ENCODE results near the gene TMEM109. TPM values are rescaled to one million over a fixed set of nuclear protein-coding genes. Genes with fewer than 3 reads are reported as not detected.
A peak's percentile ranks its signal among the peaks of the same experiment; 100 is the strongest.

The TMEM109 gene
- total RNA-seq, 4 donors from 2014 or later: 66.7 to 115 (median 89.0) TPM

DNA sequence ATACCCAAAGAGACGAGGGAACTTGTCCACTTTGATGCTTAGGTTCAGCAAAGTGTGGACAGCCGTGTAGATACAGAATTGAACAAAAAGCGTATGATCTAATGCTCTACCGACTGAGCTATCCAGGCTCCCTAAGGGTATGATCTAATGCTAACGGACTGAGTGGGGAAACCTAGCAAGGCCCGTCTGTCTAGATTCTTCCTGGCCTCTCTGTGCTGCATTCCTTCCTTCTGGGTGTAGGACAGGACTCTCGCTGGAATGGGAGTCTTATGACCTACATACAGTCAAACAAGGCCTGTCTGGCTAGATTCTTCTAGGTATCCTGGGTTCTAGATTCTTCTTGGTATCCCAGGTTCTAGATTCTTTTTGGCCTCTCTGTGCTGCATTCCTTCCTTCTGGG, 46.4 kb downstream of the TMEM109 start:
- DNase-seq: no peak
- Histone ChIP-seq H3K27me3 (no peaks in the 10 kb centered on the region), H3K4me1 (peaks cover 0 to 20% (median 6%) of the 10 kb centered on the region in 3 donors), H3K9me3 (no peaks in the 10 kb centered on the region), H3K36me3 (no peaks in the 10 kb centered on the region), H3K27ac (no peak overlapping the region), H3K4me3 (no peak overlapping the region)
- WGBS, 2 donors: 84 to 89% methylated on average over 6 to 7 of the region's 7 CpGs
- no peak for TF ChIP-seq POLR2A (IDR thresholded peaks at IDR 0.05)
- TF ChIP-seq, protein P1, sequence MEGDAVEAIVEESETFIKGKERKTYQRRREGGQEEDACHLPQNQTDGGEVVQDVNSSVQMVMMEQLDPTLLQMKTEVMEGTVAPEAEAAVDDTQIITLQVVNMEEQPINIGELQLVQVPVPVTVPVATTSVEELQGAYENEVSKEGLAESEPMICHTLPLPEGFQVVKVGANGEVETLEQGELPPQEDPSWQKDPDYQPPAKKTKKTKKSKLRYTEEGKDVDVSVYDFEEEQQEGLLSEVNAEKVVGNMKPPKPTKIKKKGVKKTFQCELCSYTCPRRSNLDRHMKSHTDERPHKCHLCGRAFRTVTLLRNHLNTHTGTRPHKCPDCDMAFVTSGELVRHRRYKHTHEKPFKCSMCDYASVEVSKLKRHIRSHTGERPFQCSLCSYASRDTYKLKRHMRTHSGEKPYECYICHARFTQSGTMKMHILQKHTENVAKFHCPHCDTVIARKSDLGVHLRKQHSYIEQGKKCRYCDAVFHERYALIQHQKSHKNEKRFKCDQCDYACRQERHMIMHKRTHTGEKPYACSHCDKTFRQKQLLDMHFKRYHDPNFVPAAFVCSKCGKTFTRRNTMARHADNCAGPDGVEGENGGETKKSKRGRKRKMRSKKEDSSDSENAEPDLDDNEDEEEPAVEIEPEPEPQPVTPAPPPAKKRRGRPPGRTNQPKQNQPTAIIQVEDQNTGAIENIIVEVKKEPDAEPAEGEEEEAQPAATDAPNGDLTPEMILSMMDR (IDR thresholded peaks at IDR 0.05): no peak
- intact Hi-C loops (cut with DNase I): no loop called here

DNA sequence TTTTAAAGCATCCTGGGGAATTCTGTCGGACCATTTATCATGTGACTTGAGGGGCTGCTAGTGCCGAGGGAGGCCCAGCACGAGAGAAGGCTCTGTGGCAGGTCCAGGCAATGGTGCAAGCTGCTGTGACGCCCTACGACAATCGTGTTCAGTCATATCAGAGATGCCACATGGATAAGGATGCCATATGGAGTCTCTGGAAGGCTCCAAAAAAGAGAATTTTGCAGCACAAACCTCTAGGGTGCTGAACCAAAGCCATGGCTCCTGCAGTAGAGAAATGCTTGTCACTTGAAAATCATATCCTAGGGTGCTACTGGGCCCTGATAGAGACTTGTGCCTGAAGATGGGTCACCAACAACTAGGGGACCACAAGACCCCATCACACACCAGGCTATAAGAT, 50.8 kb downstream of the TMEM109 start:
- 74 to 81% methylated on average over 6 of the region's 6 CpGs for WGBS, 2 donors
- H3K9me3 ChIP-seq: peaks cover 0 to 3% (median 0%) of the 10 kb centered on the region in 3 donors
- H3K4me1 ChIP-seq: no peaks in the 10 kb centered on the region
- no peaks in the 10 kb centered on the region for H3K36me3 ChIP-seq
- H3K27ac ChIP-seq: no peak overlapping the region
- intact Hi-C loops (cut with DNase I): no loop called here
- H3K27me3 ChIP-seq: no peaks in the 10 kb centered on the region
- DNase-seq: no peak
- no peak for TF ChIP-seq POLR2A (IDR thresholded peaks at IDR 0.05)
- TF ChIP-seq, protein P1 (IDR thresholded peaks at IDR 0.05): no peak
- H3K4me3 ChIP-seq: no peak overlapping the region

DNA sequence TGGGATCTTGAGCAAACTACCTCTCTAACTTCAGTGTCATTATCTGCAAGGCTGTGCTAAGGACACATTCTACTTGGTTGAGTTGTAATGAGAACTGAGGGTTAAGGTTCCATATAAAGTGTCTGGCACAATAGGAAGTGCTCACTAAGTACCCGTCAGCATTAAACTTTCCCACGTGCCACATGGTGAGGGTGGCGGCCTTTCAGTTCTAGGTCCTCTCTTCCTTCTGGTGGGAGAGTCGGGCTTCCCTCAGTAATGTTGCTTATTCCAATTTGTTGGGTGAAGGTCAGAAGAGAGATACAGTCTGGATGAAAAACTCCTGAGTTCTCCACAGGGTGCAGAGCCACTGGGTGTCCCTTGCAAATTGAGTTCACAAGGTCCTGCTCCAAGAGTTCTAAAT, 52.9 kb downstream of the TMEM109 start:
- no peaks in the 10 kb centered on the region for H3K36me3 ChIP-seq
- H3K9me3 ChIP-seq: peaks cover 0 to 3% (median 0%) of the 10 kb centered on the region in 3 donors
- intact Hi-C loops (cut with DNase I): no loop called here
- no peak overlapping the region for H3K4me3 ChIP-seq
- no peak overlapping the region for H3K27ac ChIP-seq
- H3K27me3 ChIP-seq: no peaks in the 10 kb centered on the region
- TF ChIP-seq, protein P1 (IDR thresholded peaks at IDR 0.05): no peak
- TF ChIP-seq POLR2A (IDR thresholded peaks at IDR 0.05): no peak
- WGBS, 2 donors: 77 to 81% methylated on average over 4 of the region's 4 CpGs
- DNase-seq: no peak
- peaks cover 0 to 8% (median 0%) of the 10 kb centered on the region in 3 donors for H3K4me1 ChIP-seq

DNA sequence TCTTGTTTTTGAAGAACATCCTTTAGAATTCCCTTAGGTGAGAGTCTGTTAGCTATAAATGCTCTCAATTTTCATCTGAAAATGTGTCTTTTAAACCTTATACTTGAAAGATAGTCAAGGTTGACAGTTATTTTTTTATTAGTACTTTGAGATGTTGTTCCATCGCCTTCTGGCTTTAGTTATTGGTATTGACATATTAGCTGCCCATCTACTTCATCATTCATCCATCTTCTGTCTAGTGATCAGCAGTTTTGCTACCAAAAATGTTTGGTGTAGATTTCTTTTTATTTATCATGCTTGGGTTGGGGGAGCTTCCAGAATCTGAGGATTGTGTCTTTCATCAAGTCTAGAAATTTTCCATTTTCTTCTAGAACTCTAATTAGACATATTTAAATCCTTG, 54.3 kb downstream of the TMEM109 start:
- WGBS, 2 donors: 52 to 92% methylated on average over 1 of the region's 1 CpG
- no peak overlapping the region for H3K27ac ChIP-seq
- H3K27me3 ChIP-seq: no peaks in the 10 kb centered on the region
- TF ChIP-seq, protein P1 (IDR thresholded peaks at IDR 0.05): no peak
- TF ChIP-seq POLR2A (IDR thresholded peaks at IDR 0.05): no peak
- H3K9me3 ChIP-seq: peaks cover 0 to 3% (median 0%) of the 10 kb centered on the region in 3 donors
- intact Hi-C loops (cut with DNase I): no loop called here
- no peak for DNase-seq
- no peak overlapping the region for H3K4me3 ChIP-seq
- no peaks in the 10 kb centered on the region for H3K36me3 ChIP-seq
- peaks cover 0 to 8% (median 0%) of the 10 kb centered on the region in 3 donors for H3K4me1 ChIP-seq

DNA sequence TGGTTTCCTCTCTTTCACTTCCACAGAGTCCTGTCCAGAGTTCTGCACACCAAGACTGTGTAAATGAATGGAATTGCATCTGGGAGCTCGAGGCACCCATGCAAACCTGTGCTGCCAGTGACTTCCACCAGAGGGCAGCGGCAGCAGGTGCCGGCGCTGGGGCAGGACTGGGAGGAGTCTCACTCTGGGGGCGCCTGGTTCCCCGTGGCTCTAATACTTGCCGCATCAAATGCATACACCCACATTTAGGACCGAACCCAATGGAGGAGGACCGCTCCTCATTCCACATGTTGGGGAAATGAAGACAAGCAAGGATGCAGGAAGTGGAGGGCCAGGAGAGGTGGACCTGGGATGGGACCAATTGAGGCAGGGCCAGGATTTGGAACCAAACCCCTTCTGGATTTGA, 56.4 kb downstream of the TMEM109 start:
- no peak overlapping the region for H3K27ac ChIP-seq
- DNase-seq: no peak
- H3K4me1 ChIP-seq: peaks cover 0 to 17% (median 0%) of the 10 kb centered on the region in 3 donors
- TF ChIP-seq, protein P1 (IDR thresholded peaks at IDR 0.05): peak; percentile 81 to 92 (median 86)
- TF ChIP-seq POLR2A (IDR thresholded peaks at IDR 0.05): no peak
- intact Hi-C loops (cut with DNase I): no loop called here
- WGBS, 2 donors: 38% methylated on average over 4 of the region's 9 CpGs; no CpG with 5 or more reads in 1 of the 2 donors
- H3K4me3 ChIP-seq: no peak overlapping the region
- no peaks in the 10 kb centered on the region for H3K36me3 ChIP-seq
- no peaks in the 10 kb centered on the region for H3K27me3 ChIP-seq
- peaks cover 0 to 3% (median 0%) of the 10 kb centered on the region in 3 donors for H3K9me3 ChIP-seq
